ENCODE results near the gene OR2S2.
"Not testable (repeated sequence)": the region's sequence is repeated elsewhere in the genome, so short reads cannot be mapped to it uniquely, and the experiment has no call there.

Gene OR2S2

GRCh38 chr9:35932735-35933134 is 25.2 kb downstream of the OR2S2 start:
- DNase-seq, result no peak

GRCh38 chr9:35930989-35931388 is 27.0 kb downstream of the OR2S2 start:
- no peak for DNase-seq

- DNase-seq, result no peak
Observed at GRCh38 chr9:35930521-35930920, 27.4 kb downstream of the OR2S2 start.

GRCh38 chr9:35929453-35929718 is 28.6 kb downstream of the OR2S2 start:
- no peak for DNase-seq

GRCh38 chr9:35928591-35929452 is 29.1 kb downstream of the OR2S2 start:
- no peak for DNase-seq

GRCh38 chr9:35923927-35924763 is 33.8 kb downstream of the OR2S2 start:
- DNase-seq, result no peak

GRCh38 chr9:35923598-35923926 is 34.4 kb downstream of the OR2S2 start:
- no peak for DNase-seq

- no peak for DNase-seq
Observed at GRCh38 chr9:35920051-35920620, 37.8 kb downstream of the OR2S2 start.

- no peak for DNase-seq
Observed at GRCh38 chr9:35919212-35920008, 38.5 kb downstream of the OR2S2 start.

GRCh38 chr9:35918780-35919179 is 39.2 kb downstream of the OR2S2 start:
- DNase-seq, result no peak

GRCh38 chr9:35917261-35917660 is 40.7 kb downstream of the OR2S2 start:
- no peak for DNase-seq

GRCh38 chr9:35915681-35916294 is 42.2 kb downstream of the OR2S2 start:
- no peak for DNase-seq

- no peak for DNase-seq
Observed at GRCh38 chr9:35914301-35914807, 43.6 kb downstream of the OR2S2 start.

- DNase-seq, result not testable (repeated sequence)
Observed at GRCh38 chr9:35913429-35913828, 44.5 kb downstream of the OR2S2 start.

- DNase-seq, result no peak
Observed at GRCh38 chr9:35912791-35913400, 45.1 kb downstream of the OR2S2 start.

GRCh38 chr9:35911690-35912089 is 46.3 kb downstream of the OR2S2 start:
- no peak for DNase-seq

- peak; percentile 58 to 60 for DNase-seq
Observed at GRCh38 chr9:35910613-35911359, 47.2 kb downstream of the OR2S2 start.

- no peak for DNase-seq
Observed at GRCh38 chr9:35909687-35910612, 48.0 kb downstream of the OR2S2 start.

GRCh38 chr9:35909274-35909673 is 48.7 kb downstream of the OR2S2 start, which contains the start of gene SPAAR:
SPAAR (plus strand) TSS chr9:35909490; CDS start chr9:35910464, 974 bp downstream.
- DNase-seq, result no peak
